HCT116 (cell line): ENCODE measurements around the gene RAP2C. TPM values are rescaled to one million over a fixed set of nuclear protein-coding genes. Genes with fewer than 3 reads are reported as not detected.

Experiments used
- ATAC-seq: fragments of 200-7000 bp; cut with Tn5 transposase; 2 replicates; pipeline ENCODE4 v1.9.1; 2020; ENCODE audit warnings: mild to moderate bottlenecking, moderate library complexity
- BruUV-seq: library from RNA; stranded (reverse); fragments of 400-500 nt; replicated peaks from 2 replicates; lab custom pipeline; 2021; lab: Mats Ljungman, UMichigan
- CTCF ChIA-PET: fragments of 300-600 bp; sonication (Branson Sonifier 250); formaldehyde crosslinking; loops from one replicate; lab custom pipeline; 2021; ENCODE audit warnings: antibody characterized with exemption; lab: Charles Lee
- POLR2A ChIA-PET: fragments of 300-600, 350-600 bp; sonication (Branson Sonifier 250); formaldehyde crosslinking; loops from one replicate; lab custom pipeline; 2021; ENCODE audit warnings: antibody characterized with exemption; lab: Charles Lee
- RAD21 ChIA-PET, 2 experiments: fragments of 300-600 bp; sonication (Branson Sonifier 250); formaldehyde crosslinking; loops; one replicate each; lab custom pipeline; 2023; ENCODE audit warnings: low total read pairs in 2 of 2; ENCODE audit not compliant: uncharacterized antibody in 2 of 2, unreplicated experiment in 2 of 2, low non-redundant PET in 1 of 2; lab: Charles Lee
- DNase-seq: peaks from one replicate; pipeline ENCODE4 v3.0.0-alpha.2; 2010; ENCODE audit warnings: low read depth, low spot score
- H2AFZ ChIP-seq: fragments of 200-600 bp; shearing (Covaris generic), sonication (generic); 2 replicates; pipeline ENCODE4 v1.6.1; 2017; ENCODE audit warnings: low read depth, mixed run types, mixed read lengths, antibody characterized with exemption, low read length; ENCODE audit not compliant: poor library complexity, severe bottlenecking
- H3K27ac ChIP-seq: 2 replicates; pipeline ENCODE4 v1.5.1; 2012; ENCODE audit warnings: low read depth, low read length
- H3K27me3 ChIP-seq: fragments of 200-600 bp; sonication (generic); 2 replicates; pipeline ENCODE4 v1.6.1; 2016; ENCODE audit warnings: mixed run types, low read length, mixed read lengths; ENCODE audit not compliant: insufficient read depth
- H3K36me3 ChIP-seq, 2 experiments: fragments of 200-500 bp in 1 of 2; fragments of 200-600 bp in 1 of 2; sonication (Bioruptor generic) in 1 of 2; sonication (generic) in 1 of 2; 2 replicates each; pipeline versions ENCODE4 v1.5.1 to v1.6.1; 2014 to 2016; ENCODE audit warnings: low read length in 2 of 2, inconsistent platforms in 1 of 2, mixed read lengths in 1 of 2, mixed run types in 1 of 2; ENCODE audit not compliant: insufficient read depth in 2 of 2, control insufficient read depth in 1 of 2
- H3K4me1 ChIP-seq, 2 experiments: fragments of 200-600 bp in 1 of 2; sonication (generic) in 1 of 2; 2 replicates each; pipeline versions ENCODE4 v1.5.1 to v1.6.1; 2012 to 2017; ENCODE audit warnings: low read length in 2 of 2, inconsistent platforms in 1 of 2, mild to moderate bottlenecking in 1 of 2, mixed read lengths in 1 of 2, mixed run types in 1 of 2, moderate library complexity in 1 of 2; ENCODE audit not compliant: insufficient read depth in 2 of 2, control insufficient read depth in 1 of 2
- H3K4me2 ChIP-seq: fragments of 200-600 bp; sonication (generic); 2 replicates; pipeline ENCODE4 v1.6.1; 2017; ENCODE audit warnings: mixed run types, low read length, mixed read lengths
- H3K4me3 ChIP-seq, 2 experiments: fragments of 200-600 bp in 1 of 2; sonication (generic) in 1 of 2; replicated peaks in 1 of 2; 2 replicates each; pipeline ENCODE4 v1.5.1; 2011 to 2016; ENCODE audit warnings: low read length in 2 of 2, control low read depth in 1 of 2, low read depth in 1 of 2, mild to moderate bottlenecking in 1 of 2, mixed read lengths in 1 of 2, mixed run types in 1 of 2
- H3K79me2 ChIP-seq: fragments of 200-600 bp; sonication (generic); 2 replicates; pipeline ENCODE4 v1.6.1; 2017; ENCODE audit warnings: mild to moderate bottlenecking, mixed run types, low read length, moderate library complexity, mixed read lengths; ENCODE audit not compliant: insufficient read depth
- H3K9ac ChIP-seq: fragments of 200-600 bp; sonication (generic); 2 replicates; pipeline ENCODE4 v1.6.1; 2016; ENCODE audit warnings: low read length, mixed read lengths
- H3K9me2 ChIP-seq: fragments of 200-600 bp; sonication (generic), shearing (Covaris generic); 2 replicates; pipeline ENCODE4 v1.6.1; 2017; ENCODE audit warnings: mixed run types, mild to moderate bottlenecking, moderate library complexity; ENCODE audit not compliant: insufficient read depth
- H3K9me3 ChIP-seq, 2 experiments: fragments of 200-500 bp in 1 of 2; fragments of 200-600 bp in 1 of 2; sonication (Bioruptor generic) in 1 of 2; sonication (generic) in 1 of 2; 2 replicates each; pipeline ENCODE4 v1.6.1; 2014 to 2017; ENCODE audit warnings: low read length in 2 of 2, mixed read lengths in 2 of 2, inconsistent platforms in 1 of 2, low read depth in 1 of 2, mild to moderate bottlenecking in 1 of 2, mixed run types in 1 of 2, moderate library complexity in 1 of 2; ENCODE audit not compliant: control insufficient read depth in 1 of 2, insufficient read depth in 1 of 2
- H4K20me1 ChIP-seq: fragments of 200-600 bp; sonication (generic), shearing (Covaris generic); 2 replicates; pipeline ENCODE4 v1.6.1; 2017; ENCODE audit warnings: mixed run types, mild to moderate bottlenecking, moderate library complexity; ENCODE audit not compliant: insufficient read depth
- CBX3 ChIP-seq: IDR thresholded peaks from 2 replicates; pipeline ENCODE4 v1.6.1; 2012; ENCODE audit warnings: low read depth
- CTCF ChIP-seq, 3 experiments: fragments of 200-600 bp in 1 of 3; sonication (generic) in 1 of 3; IDR thresholded peaks in 2 of 3; conservative IDR thresholded peaks in 1 of 3; 2 replicates each; pipeline ENCODE4 v1.5.1; 2012 to 2017; ENCODE audit warnings: low read depth in 2 of 3, low read length in 2 of 3, antibody characterized with exemption in 1 of 3, borderline replicate concordance in 1 of 3, control low read depth in 1 of 3, mild to moderate bottlenecking in 1 of 3, mixed read lengths in 1 of 3, mixed run types in 1 of 3, moderate library complexity in 1 of 3; ENCODE audit not compliant: insufficient read depth in 1 of 3
- EGR1 ChIP-seq: IDR thresholded peaks from 2 replicates; pipeline ENCODE4 v1.6.1; 2012; ENCODE audit warnings: low read depth
- ELF1 ChIP-seq: IDR thresholded peaks from 2 replicates; pipeline ENCODE4 v1.6.1; 2012; ENCODE audit warnings: low read depth, borderline replicate concordance
- EZH2 ChIP-seq: fragments of 200-600 bp; sonication (generic); IDR thresholded peaks from 2 replicates; pipeline ENCODE4 v1.6.1; 2017; ENCODE audit warnings: antibody characterized with exemption, mixed run types
- EZH2phosphoT487 ChIP-seq: fragments of 200-600 bp; IDR thresholded peaks from 2 replicates; pipeline ENCODE4 v1.6.1; 2018; ENCODE audit warnings: antibody characterized with exemption, borderline replicate concordance
- JUND ChIP-seq: IDR thresholded peaks from 2 replicates; pipeline ENCODE4 v1.6.1; 2012
- MAX ChIP-seq: IDR thresholded peaks from 2 replicates; pipeline ENCODE4 v1.6.1; 2012
- POLR2A ChIP-seq: IDR thresholded peaks from 2 replicates; pipeline ENCODE4 v1.7.0; 2011; ENCODE audit warnings: borderline replicate concordance; ENCODE audit not compliant: insufficient read depth, insufficient read length; ENCODE audit errors: extremely low read depth
- POLR2AphosphoS5 ChIP-seq: IDR thresholded peaks from 2 replicates; pipeline ENCODE4 v1.6.1; 2011; ENCODE audit warnings: mild to moderate bottlenecking, low read depth, low read length, moderate library complexity
- RAD21 ChIP-seq: IDR thresholded peaks from 2 replicates; pipeline ENCODE4 v1.6.1; 2012; ENCODE audit warnings: low read depth, mild to moderate bottlenecking
- REST ChIP-seq: IDR thresholded peaks from 2 replicates; pipeline ENCODE4 v1.6.1; 2012; ENCODE audit warnings: low read depth
- SP1 ChIP-seq: IDR thresholded peaks from 2 replicates; pipeline ENCODE4 v1.6.1; 2012; ENCODE audit warnings: low read depth
- SRF ChIP-seq: IDR thresholded peaks from 2 replicates; pipeline ENCODE4 v1.6.1; 2012; ENCODE audit warnings: low read depth
- TCF7L2 ChIP-seq: IDR thresholded peaks from 2 replicates; pipeline ENCODE4 v1.7.0; 2011; ENCODE audit warnings: borderline replicate concordance, inconsistent platforms; ENCODE audit not compliant: insufficient read depth, insufficient read length; ENCODE audit errors: extremely low read depth
- ZFX ChIP-seq: fragments of 450-650 bp; IDR thresholded peaks from 2 replicates; pipeline ENCODE4 v1.6.1; 2017
- intact Hi-C: fragments of 100-400 bp; cut with micrococcal nuclease; formaldehyde crosslinking; loops from 2 replicates; pipeline ENCODE4 v1.10.0; 2022
- total RNA-seq: library from RNA; stranded (reverse); gene quantifications from one replicate; pipeline ENCODE4 v1.2.1, GENCODE V29; 2021; ENCODE audit not compliant: unreplicated experiment

RAP2C gene
- total RNA-seq, 1 experiment from 2014 or later: 19.9 TPM

GRCh38 chrX:132236121-132236520 lies 16.9 kb upstream of the RAP2C start:
- Histone ChIP-seq H3K27ac (no peak overlapping the region), H3K79me2 (no peaks in the 10 kb centered on the region), H3K4me1 (peaks cover 0 to 2% of the 10 kb centered on the region in 2 experiments; a peak in 1 of 4 replicates), H2AFZ (no peak overlapping the region), H3K4me3 (no peak overlapping the region), H3K9ac (no peak overlapping the region), H4K20me1 (no peaks in the 10 kb centered on the region), H3K4me2 (no peak overlapping the region)
- CTCF ChIA-PET: no interaction called here
- intact Hi-C loops: no loop called here
- DNase-seq: no peak
- no peak for TF ChIP-seq SRF
- TF ChIP-seq EGR1: no peak
- TF ChIP-seq JUND: no peak
- TF ChIP-seq REST: no peak
- TF ChIP-seq CBX3: no peak
- TF ChIP-seq CTCF (IDR thresholded peaks at IDR 0.05 in 2 of 3, conservative IDR thresholded peaks at IDR 0.05 in 1 of 3; ENCODE audit: borderline replicate concordance in 1 of 3, insufficient read depth in 1 of 3, low read depth in 2 of 3, low read length in 2 of 3): no peak
- no peak for TF ChIP-seq POLR2AphosphoS5
- TF ChIP-seq RAD21: no peak
- TF ChIP-seq ZFX: no peak
- TF ChIP-seq MAX: no peak
- no peak for TF ChIP-seq EZH2
- TF ChIP-seq ELF1: no peak
- no peak for TF ChIP-seq POLR2A
- TF ChIP-seq TCF7L2: no peak
- no peak for TF ChIP-seq SP1
- TF ChIP-seq EZH2phosphoT487: no peak
- TF ChIP-seq, all 23 proteins: peak for 0
- ChIA-PET POLR2A (no interaction called here), RAD21 (no interaction called here)
- ATAC-seq: no peak
- Histone ChIP-seq H3K36me3 (no peaks in the 10 kb centered on the region), H3K9me2 (no peaks in the 10 kb centered on the region), H3K27me3 (no peaks in the 10 kb centered on the region), H3K9me3 (no peaks in the 10 kb centered on the region)
- BruUV-seq: no TSS peak
